Endothelial cell of umbilical vein (primary cell): Measurements from ENCODE around the gene GNB5. TPM values are rescaled to one million over a fixed set of nuclear protein-coding genes. Genes with fewer than 3 reads are reported as not detected.

Experiments used
- BruUV-seq: library from RNA; stranded (reverse); fragments of 400-500 nt; replicated peaks from 2 replicates; lab custom pipeline; 2021; lab: Mats Ljungman, UMichigan
- CTCF ChIA-PET: fragments of 300-600, 350-600 bp; sonication (Branson Sonifier 250); formaldehyde crosslinking; loops from one replicate; lab custom pipeline; 2021; ENCODE audit warnings: antibody characterized with exemption, inconsistent platforms; lab: Charles Lee
- POLR2A ChIA-PET: fragments of 300-600, 350-600 bp; sonication (Branson Sonifier 250); formaldehyde crosslinking; loops from one replicate; lab custom pipeline; 2021; ENCODE audit warnings: antibody characterized with exemption, inconsistent platforms; lab: Charles Lee
- DNase-seq: peaks from one replicate; pipeline ENCODE4 v3.0.0-alpha.2; 2011; ENCODE audit warnings: low read depth, low spot score
- FAIRE-seq: peaks from 2 replicates; lab custom pipeline; 2011; peaks lifted over from hg19 to GRCh38; lab: Jason Lieb, UNC
- H2AFZ ChIP-seq: 2 replicates; pipeline ENCODE4 v1.6.0; 2012; ENCODE audit warnings: low read depth, low read length, control low read depth, inconsistent platforms
- H3K27ac ChIP-seq: 2 replicates; pipeline ENCODE4 v1.5.1; 2011; ENCODE audit warnings: low read depth, mild to moderate bottlenecking, control low read depth, low read length, moderate library complexity; ENCODE audit not compliant: insufficient read depth
- H3K27me3 ChIP-seq, 2 experiments: 2 replicates each; pipeline versions ENCODE4 v1.6.0 to v1.6.1; 2011; ENCODE audit warnings: low read length in 2 of 2, mixed read lengths in 1 of 2; ENCODE audit not compliant: control insufficient read depth in 2 of 2, insufficient read depth in 2 of 2
- H3K36me3 ChIP-seq, 2 experiments: 2 replicates in 1 of 2; 3 replicates in 1 of 2; pipeline ENCODE4 v1.5.1; 2011; ENCODE audit warnings: low read length in 2 of 2, mild to moderate bottlenecking in 1 of 2, moderate library complexity in 1 of 2; ENCODE audit not compliant: control insufficient read depth in 2 of 2, insufficient read depth in 2 of 2; ENCODE audit errors: extremely low read depth in 1 of 2
- H3K4me1 ChIP-seq: 3 replicates; pipeline ENCODE4 v1.5.1; 2011; ENCODE audit warnings: mild to moderate bottlenecking, low read length; ENCODE audit not compliant: control insufficient read depth, insufficient read depth; ENCODE audit errors: extremely low read depth
- H3K4me2 ChIP-seq: 2 replicates; pipeline ENCODE4 v1.6.1; 2011; ENCODE audit warnings: low read length, control low read depth, mixed read lengths; ENCODE audit not compliant: insufficient read depth
- H3K4me3 ChIP-seq, 3 experiments: fragments of 200-600 bp in 1 of 3; sonication (generic), shearing (Covaris generic) in 1 of 3; replicated peaks in 1 of 3; 2 replicates each; pipeline ENCODE4 v1.5.1; 2011 to 2016; ENCODE audit warnings: control low read depth in 3 of 3, low read length in 3 of 3, mild to moderate bottlenecking in 2 of 3, inconsistent platforms in 1 of 3, low read depth in 1 of 3, moderate library complexity in 1 of 3; ENCODE audit not compliant: insufficient read depth in 1 of 3
- H3K79me2 ChIP-seq: 2 replicates; pipeline ENCODE4 v1.6.0; 2012; ENCODE audit warnings: low read length, inconsistent platforms; ENCODE audit not compliant: control insufficient read depth, insufficient read depth
- H3K9ac ChIP-seq: replicated peaks from 2 replicates; pipeline ENCODE3; 2011; ENCODE audit warnings: low read length, control low read depth; ENCODE audit not compliant: insufficient read depth; ENCODE audit errors: extremely low read depth
- H3K9me1 ChIP-seq: replicated peaks from 3 replicates; pipeline ENCODE4 v1.6.0; 2011; ENCODE audit warnings: mild to moderate bottlenecking, low read length; ENCODE audit not compliant: control insufficient read depth, insufficient read depth; ENCODE audit errors: extremely low read depth
- H3K9me3 ChIP-seq: replicated peaks from 2 replicates; pipeline ENCODE4 v1.5.1; 2012; ENCODE audit warnings: low read length, inconsistent platforms; ENCODE audit not compliant: control insufficient read depth, insufficient read depth
- H4K20me1 ChIP-seq: replicated peaks from 2 replicates; pipeline ENCODE3; 2011; ENCODE audit warnings: mild to moderate bottlenecking, low read length; ENCODE audit not compliant: control insufficient read depth, insufficient read depth; ENCODE audit errors: extremely low read depth
- CTCF ChIP-seq, 2 donors: IDR thresholded peaks; 1 replicate in 1 of 2; 2 replicates in 1 of 2; pipeline ENCODE4 v1.5.1; 2011; ENCODE audit warnings: low read length in 2 of 2, mild to moderate bottlenecking in 2 of 2, moderate library complexity in 2 of 2, control low read depth in 1 of 2, inconsistent platforms in 1 of 2, low read depth in 1 of 2; ENCODE audit not compliant: insufficient read depth in 1 of 2; ENCODE audit errors: extremely low read depth in 1 of 2
- JUN ChIP-seq: IDR thresholded peaks from 2 replicates; pipeline ENCODE4 v1.6.1; 2011; ENCODE audit warnings: borderline replicate concordance, low read depth; ENCODE audit not compliant: insufficient read length, insufficient read depth
- MAX ChIP-seq: IDR thresholded peaks from 2 replicates; pipeline ENCODE4 v1.6.1; 2011; ENCODE audit not compliant: insufficient read depth, insufficient read length
- POLR2AphosphoS5 ChIP-seq: IDR thresholded peaks from 2 replicates; pipeline ENCODE4 v1.6.1; 2012; ENCODE audit warnings: low read depth, mild to moderate bottlenecking, control low read depth, low read length, moderate library complexity; ENCODE audit not compliant: insufficient read depth
- dilution Hi-C: fragments of 300-500 bp; cut with MboI; formaldehyde crosslinking; loops from one replicate; pipeline ENCODE4 v1.15.0; 2019; ENCODE audit warnings: low sequenced_read_pairs; ENCODE audit not compliant: extremely low pct_ligation_motif_present
- intact Hi-C: fragments of 100-400 bp; cut with micrococcal nuclease; formaldehyde crosslinking; loops from one replicate; pipeline ENCODE4 v1.10.0; 2022
- polyA plus RNA-seq, 4 experiments: library from polyadenylated mRNA; depleted of rRNA in 3 of 4; stranded (reverse) in 3 of 4; unstranded in 1 of 4; fragments of >200 nt; gene quantifications; 2 replicates each; pipeline versions ENCODE4 v1.2.1 to v1.2.3, GENCODE V29; 2011 to 2012; ENCODE audit warnings: missing spikeins in 1 of 4
- total RNA-seq: library from RNA; stranded (reverse); gene quantifications from 2 replicates; pipeline ENCODE4 v1.2.3, GENCODE V29; 2021

GNB5 gene
- total and polyA plus RNA-seq, 2 donors (not counting 3 experiments of a cell fraction or from before 2014, with no cell fraction given) = 15.6 to 16.8 TPM

GRCh38 chr15:52220937-52221660 lies 29.9 kb upstream of the GNB5 start:
- Histone ChIP-seq H3K36me3 (peaks cover 0 to 6% of the 10 kb centered on the region in 2 experiments), H3K79me2 (no peaks in the 10 kb centered on the region), H3K9me3 (no peaks in the 10 kb centered on the region), H3K4me1 (no peaks in the 10 kb centered on the region), H3K9me1 (no peaks in the 10 kb centered on the region), H3K4me2 (no peak overlapping the region), H2AFZ (no peak overlapping the region), H3K9ac (no peak overlapping the region), H3K27me3 (no peaks in the 10 kb centered on the region), H3K4me3 (no peak overlapping the region), H4K20me1 (no peaks in the 10 kb centered on the region), H3K27ac (no peak overlapping the region)
- ChIA-PET CTCF (no interaction called here), POLR2A (no interaction called here)
- no peak for TF ChIP-seq JUN
- TF ChIP-seq POLR2AphosphoS5 = no peak
- no peak for TF ChIP-seq CTCF (IDR thresholded peaks at IDR 0.05; ENCODE audit: extremely low read depth in 1 of 2, insufficient read depth in 1 of 2, low read depth in 1 of 2, low read length in 2 of 2)
- no peak for TF ChIP-seq MAX
- DNase-seq = no peak
- intact Hi-C loops = loop anchor here (10.0 kb wide), 1 partner anchor 316 kb away; no protein-coding TSS in a partner anchor
- dilution Hi-C loops = no loop called here
- BruUV-seq = no TSS peak
- no peak for FAIRE-seq
